HG02759 (cell line): ENCODE measurements around the gene SPATA17.
A peak's percentile ranks its signal among the peaks of the same experiment; 100 is the strongest.

Experiments
- ATAC-seq: cut with Tn5 transposase; IDR thresholded peaks from one replicate; pipeline ENCODE4 v1.9.1; 2021; ENCODE audit warnings: mild to moderate bottlenecking, moderate library complexity; ENCODE audit not compliant: unreplicated experiment

SPATA17 gene

DNA sequence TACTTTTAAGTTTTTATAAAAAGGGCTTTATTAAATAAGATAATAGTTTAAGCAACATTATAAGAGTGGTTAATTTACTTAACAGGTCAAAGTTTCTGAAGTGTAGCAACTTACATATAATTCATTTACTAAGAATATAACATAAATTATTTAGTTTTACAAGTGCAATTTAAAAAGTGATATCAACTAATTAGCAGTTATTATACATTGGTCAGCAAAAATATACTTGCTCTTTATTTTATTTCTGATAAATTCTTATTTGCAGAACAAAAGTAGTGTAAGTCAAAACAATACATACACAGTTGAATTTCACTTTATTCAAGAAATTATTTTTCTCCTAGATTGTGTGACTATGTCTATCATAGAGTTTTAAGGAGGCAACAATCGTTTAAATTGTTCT, 215.6 kb downstream of the SPATA17 start:
- ATAC-seq = no peak

DNA sequence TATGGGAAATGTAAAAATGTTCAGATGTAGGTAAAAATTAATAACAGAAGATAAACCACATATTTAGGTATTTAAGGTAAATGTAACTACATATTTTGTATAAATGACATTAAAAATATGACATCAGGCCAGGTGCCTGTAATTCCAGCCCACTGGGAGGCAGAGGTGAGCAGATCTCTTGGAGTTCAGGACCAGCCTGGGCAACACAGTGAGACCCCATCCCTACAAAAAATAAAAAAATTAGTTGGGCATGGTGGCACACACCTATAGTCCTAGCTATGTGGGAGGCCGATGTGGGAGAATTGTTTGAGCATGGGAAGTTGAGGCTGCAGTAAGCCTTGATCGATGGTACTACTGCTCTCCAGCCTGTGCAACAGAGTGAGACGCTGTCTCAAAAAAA, 216.5 kb downstream of the SPATA17 start:
- no peak for ATAC-seq

DNA sequence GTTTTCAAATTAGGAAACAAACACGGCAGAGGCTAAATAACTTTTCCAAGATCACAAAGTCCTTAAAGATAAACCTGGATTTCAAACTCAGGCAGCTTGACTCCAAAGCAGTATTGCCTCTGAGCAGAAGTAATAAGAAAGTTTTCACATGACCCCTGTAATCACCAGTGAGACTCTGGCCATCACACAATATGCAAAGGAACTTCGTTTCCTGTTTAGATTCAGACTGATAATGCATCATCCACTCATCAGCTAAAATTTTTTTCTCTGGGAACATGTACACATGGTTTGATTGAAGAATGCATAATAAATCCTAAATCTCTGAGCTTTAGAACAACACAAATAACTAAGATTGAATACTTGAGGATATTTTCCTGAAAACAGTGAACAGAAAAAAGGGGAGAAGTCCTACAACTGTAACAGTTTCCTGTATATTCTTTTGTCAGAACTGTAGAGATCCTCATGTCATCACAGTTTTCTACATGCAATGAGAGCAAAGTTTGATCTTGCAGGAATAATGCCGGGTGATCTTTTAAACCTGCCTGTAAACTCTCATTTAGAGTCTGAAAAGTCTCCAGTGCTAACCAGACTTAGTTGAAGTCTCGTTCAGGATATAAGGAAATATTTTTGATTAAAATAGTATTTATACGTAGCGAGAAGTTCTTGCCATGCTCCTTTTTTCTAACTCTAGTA, 225.3 kb downstream of the SPATA17 start:
- ATAC-seq = no peak

DNA sequence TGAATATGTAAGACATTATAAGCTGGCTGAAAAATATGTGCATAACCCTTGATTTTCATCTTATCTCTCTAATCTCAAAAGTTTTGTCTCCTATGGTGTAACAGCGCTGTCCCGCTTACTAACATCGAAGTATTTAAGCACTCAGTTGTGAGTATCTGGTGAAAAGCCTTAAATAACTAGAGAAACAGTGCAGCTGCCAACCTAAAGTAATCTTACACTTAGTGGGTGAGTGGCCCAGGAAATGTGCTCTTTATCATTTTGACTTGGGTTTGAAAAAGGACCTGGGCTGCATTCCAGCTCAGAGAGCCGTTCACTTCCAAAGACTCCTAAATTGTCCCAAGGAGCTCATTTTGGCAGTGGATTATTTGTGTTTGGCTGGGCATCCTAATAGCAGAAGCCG, 225.9 kb downstream of the SPATA17 start:
- no peak for ATAC-seq

DNA sequence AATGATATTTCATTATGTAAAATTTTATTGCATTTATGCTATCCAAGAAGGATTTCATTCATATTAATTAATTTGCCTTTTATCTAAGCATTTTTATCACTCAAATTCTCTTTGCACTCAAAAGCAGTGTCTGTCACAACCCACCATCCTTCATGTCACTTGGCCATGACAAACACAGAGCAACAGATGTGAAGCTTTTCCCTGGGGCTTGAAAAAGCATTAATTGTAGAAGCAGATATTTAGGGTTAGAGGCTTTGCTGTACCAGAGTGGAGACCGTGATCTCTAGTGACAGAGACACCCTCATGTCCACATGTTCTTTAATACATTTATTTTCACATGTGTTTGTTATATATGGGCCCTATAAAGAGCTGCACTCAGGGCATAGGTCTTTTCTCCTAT, 230.5 kb downstream of the SPATA17 start:
- no peak for ATAC-seq

DNA sequence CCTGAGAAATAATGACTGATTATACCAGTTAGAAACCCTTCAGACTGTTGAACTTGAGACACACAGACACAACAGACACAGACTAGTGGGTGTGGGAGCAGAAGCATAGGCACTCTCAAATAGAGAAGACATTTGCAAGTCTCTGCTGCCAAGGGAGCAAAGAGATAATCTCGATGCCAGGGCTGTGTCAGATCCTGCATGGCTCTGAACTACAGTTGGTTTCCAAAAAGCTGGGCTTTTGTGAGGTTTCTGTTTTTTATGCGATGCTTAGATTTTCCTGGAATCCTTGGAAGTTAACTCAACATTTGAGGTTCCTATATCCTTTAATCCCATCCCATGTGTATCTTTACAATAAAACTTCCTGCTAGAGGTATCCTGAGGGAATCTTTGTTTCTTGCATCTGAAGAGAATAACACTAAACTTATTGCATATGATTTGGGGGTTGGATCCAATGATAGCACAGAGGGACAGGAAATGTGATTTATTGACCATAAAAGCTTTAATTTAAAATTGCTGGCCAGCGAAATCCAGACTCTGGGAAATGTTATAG, 236.4 kb downstream of the SPATA17 start:
- ATAC-seq = no peak

DNA sequence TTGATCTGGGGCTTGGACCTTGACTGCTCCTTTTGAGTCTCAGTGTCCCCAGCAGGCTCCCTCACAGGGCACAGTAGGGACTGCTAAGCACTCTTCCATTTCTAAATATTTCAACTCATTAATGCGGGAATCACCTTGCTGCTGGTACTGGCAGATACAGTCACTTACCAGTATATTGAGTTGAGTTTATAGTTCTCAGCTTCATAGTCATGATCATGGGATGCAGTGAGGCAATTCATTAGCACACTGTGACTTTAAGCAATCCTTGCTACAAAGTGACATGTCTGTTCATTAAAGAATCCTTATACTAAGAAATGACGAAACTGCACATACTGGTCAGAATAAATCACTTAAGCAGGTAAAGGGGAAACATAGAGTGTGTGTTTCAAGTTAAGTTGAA, 240.8 kb downstream of the SPATA17 start:
- ATAC-seq = no peak

DNA sequence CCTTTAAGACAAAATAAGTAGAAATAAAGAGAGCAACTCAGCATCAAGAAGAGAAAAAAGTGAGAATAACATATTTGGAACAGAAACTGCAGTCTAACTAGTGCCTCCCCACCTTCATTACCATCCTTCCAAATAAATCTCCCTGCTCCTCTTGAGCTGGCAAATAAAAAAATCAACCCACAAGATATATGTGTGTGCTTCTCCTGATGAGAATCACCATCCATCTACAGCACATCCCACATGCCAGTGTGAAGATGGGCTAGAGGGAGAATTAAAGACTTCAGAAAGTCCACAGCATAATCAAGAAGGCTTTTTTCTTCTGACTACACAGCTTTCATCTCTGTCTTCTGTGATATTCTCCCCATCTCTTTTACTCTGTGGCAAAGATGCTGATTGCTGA, 244.1 kb downstream of the SPATA17 start:
- no peak for ATAC-seq

DNA sequence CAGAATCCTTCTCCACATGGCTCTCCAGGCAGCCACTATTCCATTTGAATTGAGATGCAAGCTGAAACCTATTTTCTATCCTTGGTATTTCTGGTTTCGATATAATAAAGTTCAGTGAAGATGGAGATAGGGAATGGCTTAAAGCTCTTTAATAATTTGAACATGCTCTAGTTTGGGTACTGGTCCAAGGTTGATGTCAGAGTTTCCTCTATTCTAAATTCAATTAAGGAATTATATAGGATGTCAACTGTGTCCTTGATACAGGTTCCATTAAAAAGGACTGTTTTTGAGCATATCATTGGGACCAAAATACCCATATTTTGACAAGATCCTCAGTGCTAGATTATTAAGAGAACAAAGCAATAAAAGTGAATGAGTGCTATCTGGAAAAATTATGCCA, 245.3 kb downstream of the SPATA17 start:
- ATAC-seq = no peak

DNA sequence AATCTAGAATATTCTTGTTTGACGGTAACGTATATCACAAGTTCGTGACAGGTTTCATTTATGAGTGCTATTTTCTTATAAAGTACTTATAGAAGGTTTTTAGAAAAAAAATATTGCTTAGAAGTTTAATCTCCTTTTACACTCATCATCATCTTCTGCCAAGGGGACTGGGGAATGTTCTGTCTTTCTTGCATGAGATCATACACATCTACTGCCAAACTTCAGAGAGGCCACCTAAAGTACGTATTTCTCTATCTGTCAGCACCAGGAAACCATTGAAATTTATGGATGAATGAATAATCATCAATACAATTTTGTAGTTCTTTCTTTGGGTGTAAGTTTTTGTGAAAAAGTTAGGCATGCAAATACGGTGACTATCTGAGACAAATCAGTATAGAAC, 245.8 kb downstream of the SPATA17 start:
- no peak for ATAC-seq

DNA sequence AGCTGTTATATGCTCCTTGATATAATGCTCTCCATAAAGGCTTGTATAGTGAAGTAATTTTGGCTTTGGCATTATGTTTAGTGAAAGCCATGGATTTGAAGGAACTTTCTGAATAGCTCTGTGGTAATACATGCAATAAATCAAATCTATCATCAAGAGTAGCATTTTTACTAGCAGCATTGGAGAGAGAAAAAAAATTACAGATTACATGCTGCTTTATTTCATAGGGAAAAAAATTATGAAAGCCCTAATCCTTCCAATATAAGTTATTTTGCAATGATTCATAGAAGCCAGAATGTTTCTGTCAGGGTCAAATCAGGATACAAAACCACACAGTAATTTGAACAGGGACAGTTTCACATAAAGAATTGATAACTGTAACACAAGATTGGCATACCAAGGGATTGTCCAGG, 250.0 kb downstream of the SPATA17 start:
- no peak for ATAC-seq

DNA sequence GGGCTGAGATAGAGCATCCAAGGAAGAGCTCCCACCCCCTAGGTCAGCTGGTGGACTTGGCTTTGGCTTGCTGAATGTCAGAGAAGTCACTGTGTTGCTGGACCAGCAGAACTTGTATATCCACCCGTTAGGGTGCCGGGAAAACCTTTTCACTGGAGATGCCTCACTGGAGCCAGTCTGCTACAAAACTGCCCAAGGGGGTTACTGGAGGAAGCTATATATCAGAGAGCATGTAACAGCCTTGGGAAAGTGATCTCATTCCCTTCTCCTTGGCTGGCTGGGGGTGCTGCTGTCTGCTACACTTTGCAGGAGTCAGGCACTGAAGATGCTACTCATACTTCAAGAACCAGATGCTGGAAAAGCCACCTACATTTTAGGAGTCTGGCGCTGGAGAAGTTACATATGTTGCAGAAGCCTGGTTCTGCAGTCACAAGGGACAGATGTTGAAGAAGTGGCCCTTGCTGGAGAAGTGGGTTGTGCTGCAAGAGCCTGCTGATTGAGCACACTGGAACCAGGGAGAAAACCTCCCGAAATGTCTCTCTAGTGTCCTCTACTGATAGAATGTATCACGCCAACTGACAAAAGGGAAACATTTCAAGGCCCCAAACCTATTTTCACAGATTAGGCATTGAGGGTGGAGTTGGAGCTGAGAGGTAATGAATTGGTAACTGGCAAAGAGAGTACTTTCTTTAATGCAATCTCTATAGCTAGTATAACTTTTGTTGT, 250.6 kb downstream of the SPATA17 start:
- no peak for ATAC-seq

DNA sequence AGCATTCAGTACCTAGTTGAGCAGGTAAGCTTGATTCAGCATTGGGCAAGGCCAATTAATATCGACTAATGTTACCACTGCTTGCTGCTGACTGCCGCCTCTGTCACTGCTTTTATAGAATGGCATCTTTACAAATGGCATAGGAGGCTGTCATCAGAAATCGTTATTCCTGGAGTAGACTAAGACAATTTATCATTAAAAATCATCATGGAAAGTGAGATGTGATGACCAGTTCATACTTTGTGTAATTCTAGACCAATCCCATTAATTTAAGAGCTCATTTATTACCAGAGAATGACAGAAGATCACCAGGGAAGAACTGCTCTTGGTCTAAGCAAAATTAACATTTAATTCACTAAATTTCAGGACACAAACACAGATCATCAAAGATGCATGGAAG, 254.0 kb downstream of the SPATA17 start:
- no peak for ATAC-seq

DNA sequence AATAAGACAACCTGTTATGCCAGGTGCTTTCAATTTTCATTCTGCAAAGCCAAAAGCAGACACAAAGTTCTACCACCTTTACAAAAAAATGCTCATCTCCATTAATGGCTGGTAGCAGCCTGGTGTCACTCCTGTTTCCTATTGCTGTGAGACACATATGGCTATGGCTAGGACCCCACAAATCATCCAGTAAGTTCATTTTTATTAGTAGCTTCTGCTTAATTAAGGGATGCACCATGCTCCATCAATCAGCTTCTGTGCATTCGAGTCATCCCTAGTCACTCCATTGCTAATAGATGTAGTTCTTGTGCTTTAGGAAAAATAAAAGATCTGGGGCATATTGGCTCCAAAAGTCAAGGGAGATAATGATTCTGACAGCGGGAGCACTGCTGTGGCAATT, 257.2 kb downstream of the SPATA17 start:
- ATAC-seq = no peak

DNA sequence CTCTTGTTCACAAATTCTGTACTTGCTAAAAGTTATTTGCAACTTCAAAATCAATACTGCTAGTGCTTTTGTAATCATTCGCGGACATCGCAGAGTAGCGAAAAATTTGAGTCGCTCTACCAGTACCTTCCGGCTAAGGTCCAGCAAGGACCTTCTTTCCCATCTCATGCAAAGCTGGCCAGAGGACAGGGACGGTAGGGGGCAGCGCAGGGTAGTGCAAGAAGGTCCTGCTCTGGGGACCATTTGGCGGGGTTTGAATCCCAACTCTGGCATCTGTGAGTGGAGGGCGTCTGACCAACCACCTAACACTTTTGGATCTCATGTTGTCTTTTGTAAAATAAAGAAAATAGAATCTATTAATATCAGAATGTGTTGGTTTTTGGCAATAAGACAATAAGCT, 258.3 kb downstream of the SPATA17 start:
- no peak for ATAC-seq

DNA sequence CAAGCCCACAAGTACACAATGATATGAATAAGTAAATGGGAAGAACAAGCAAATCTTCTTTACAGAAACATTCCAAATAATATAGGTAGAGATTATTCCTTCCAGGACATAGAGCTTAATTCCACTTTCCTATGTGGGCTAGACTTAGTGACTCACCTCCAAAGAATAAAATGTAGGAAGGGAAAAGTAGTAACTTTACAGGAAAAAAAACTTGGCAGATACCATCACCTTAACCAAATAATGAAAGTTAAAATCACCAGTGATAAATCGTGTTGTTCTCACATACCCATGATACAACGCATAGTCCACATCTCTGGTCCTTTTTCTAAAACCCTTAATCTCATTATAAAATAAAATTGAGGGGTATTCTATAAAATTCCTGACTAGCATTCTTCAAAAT, 260.8 kb downstream of the SPATA17 start:
- no peak for ATAC-seq

DNA sequence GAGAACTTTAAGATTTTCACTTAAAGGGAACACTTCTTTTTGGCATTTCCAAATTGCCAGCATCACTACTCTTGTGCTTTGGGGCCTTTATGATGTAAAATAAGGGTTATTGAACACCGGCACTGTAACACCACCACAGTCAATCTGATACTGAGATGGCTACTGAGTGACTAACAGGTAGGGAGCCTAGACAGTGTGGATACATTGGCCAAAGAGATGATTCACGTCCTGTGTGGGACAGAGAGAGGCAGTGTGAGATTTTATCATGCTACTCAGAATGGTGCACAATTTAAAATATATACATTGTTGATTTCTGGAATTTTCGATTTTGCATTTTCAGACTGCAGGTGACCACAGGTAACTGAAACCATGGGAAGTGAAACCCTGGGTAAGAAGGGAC, 261.6 kb downstream of the SPATA17 start:
- peak; percentile 47 for ATAC-seq

DNA sequence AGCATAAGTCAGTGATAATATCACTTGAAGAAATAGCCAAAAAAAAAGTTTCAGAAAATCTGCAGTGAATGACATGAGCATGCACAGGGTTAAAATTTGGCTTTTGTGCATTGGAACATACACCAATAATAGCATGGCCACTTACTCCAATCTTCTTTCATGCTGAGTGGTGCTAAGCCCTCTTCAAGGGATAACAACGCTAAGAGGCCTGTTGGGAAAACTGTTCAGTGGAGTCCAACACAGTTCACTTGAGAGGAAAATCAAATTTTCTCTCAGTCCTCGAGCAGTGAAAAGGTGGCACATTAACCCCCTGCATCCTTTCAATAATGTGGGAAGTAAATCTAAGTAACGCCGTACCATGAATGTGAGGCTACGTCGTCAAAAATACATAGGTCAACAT, 264.7 kb downstream of the SPATA17 start:
- ATAC-seq = no peak

DNA sequence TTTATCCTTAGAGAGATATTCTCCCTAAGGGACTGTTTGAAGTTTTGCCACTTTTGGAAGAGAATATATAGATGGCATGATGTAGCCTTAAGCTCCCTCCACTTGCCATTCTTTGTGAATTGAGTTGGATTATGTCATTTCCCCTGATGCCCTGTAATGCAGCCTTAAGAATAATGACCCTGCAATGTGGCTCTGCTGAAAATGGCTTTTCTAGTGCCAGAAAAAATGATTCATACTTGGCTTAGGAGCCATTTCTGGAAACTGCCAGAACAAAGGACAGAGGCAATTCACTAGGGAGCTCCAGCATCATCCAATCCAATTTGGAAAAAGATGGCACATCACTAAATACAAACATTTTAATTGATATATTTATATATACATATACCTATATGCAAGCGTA, 265.3 kb downstream of the SPATA17 start:
- no peak for ATAC-seq

DNA sequence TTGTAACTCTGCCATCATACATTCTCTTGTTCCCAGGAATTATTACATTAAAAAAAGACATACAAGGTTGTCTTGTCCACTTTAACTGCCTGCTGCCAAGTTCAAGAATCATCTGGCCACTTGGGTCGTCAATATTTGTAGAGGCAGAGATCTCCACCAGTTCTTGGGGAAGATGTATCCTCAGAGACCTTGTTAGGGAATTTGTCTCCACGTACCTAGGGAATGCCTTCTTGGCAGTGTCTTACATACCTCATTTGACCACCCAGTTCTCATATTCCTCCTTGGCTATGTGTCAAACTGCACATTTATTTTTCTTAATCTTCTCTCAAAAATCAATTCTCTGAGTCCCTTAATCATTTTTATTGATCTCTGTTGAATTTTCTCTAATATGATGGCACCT, 266.0 kb downstream of the SPATA17 start:
- no peak for ATAC-seq

DNA sequence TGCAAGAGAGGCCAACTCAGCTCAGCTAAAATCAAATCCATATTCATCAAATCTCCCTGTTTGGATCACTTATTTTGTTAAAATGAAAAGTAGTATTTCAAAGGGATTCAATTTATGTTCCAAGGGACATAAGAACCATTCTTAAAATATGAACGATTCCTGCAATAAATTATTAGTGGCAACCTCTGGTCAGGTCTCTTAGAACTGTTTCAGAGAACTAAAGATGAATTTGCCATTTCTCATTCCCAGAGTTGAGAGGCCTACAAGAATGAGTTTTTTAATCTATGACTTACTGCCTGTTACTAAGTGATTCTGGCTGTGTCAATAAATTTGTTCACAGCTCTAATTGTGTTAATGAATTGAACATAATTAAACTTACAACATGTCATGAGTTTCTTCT, 268.5 kb downstream of the SPATA17 start:
- ATAC-seq = no peak

DNA sequence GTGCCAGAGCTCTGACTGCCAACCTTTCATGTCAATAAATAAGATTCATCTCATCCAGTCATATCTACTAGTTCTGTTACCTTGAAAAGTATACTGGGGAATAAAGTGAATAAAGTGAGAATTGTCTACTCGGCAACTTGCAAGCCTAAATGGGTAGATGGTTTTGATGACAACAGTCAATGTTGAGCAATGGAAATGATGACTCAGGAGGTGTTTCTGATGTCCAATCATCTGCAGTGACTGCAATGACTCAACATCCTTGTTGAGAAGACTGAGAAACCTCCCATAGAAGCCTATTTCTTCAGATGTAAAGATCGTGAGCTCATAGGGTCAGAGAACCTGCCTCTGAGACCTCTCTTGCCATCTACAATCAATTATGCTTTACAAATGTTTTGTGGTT, 276.4 kb downstream of the SPATA17 start:
- no peak for ATAC-seq

DNA sequence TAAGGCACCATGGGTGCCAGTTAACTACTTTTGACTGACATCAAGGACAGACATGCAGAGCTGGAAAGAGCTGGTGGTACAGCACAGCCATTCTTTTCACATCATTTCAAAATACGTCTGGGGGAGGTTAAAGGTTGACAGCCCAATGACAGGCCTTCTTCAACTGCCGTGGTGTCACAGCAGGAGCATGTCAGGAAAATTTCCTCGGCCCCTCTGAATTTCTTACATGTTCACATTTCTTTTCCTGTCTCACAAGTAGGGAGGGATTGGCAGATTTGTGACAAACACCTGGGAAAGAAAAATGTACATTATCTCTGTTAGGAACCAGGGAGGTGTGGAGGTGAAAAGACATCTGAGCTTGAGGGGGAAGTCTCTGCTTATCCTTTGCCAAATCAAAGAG, 279.1 kb downstream of the SPATA17 start:
- ATAC-seq = no peak
